ENCODE data around the gene ZMYND12.

DNA sequence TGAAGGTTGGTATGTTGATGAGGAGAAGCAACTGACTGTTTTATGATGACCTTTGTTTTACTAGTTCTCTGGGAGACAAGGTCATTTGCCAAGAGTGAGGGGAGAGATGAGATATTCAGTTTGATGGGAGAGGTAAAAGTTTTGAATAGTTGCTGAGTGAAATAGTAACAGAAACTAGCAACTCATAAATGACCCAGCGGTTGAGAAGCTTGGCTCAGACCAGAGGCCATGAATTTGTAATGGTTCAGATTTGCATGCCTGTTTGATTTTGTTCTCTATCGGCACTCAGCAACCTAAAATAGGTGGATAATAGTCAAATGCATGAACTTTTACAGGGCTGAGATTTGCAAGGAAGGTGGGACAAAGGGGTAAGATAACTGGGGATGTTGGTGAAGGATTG, 13.9 kb upstream of the ZMYND12 start:
- TF ChIP-seq CTCF (IDR thresholded peaks at IDR 0.05): no peak
- TF ChIP-seq POLR2A (IDR thresholded peaks at IDR 0.05): no peak

Measured in ovary (tissue), 3 donors.